Measurements from ENCODE around the gene GBA3. TPM values are rescaled to one million over a fixed set of nuclear protein-coding genes. Genes with fewer than 3 reads are reported as not detected.

The GBA3 gene
- total RNA-seq (under 1 TPM; 0.40 to 0.55 TPM), polyA plus RNA-seq (ENCODE audit: insufficient read length in 2 of 2) (under 1 TPM; 0.17 to 0.50 TPM)
- long read RNA-seq, donor 1, result 0 reads
- long read RNA-seq, donor 2, result 0 reads
- long read RNA-seq, donor 3, result 0 reads
- long read RNA-seq, donor 4, result 0 reads

GRCh38 chr4:22692736-22693135 is at the start of gene GBA3:
TSS of gene GBA3 (plus strand) at chr4:22692937.
- no peaks in the 10 kb centered on the region for H3K27me3 ChIP-seq (ENCODE audit: control insufficient read depth, insufficient read depth, low read length)
- WGBS (ENCODE audit: insufficient coverage), result no CpG with 5 or more reads among the region's 1 CpG
- no peaks in the 10 kb centered on the region for H3K4me1 ChIP-seq (ENCODE audit: control insufficient read depth, insufficient read depth, low read length)
- no peaks in the 10 kb centered on the region for H3K36me3 ChIP-seq (ENCODE audit: control insufficient read depth, insufficient read depth, low read length)
- no peaks in the 10 kb centered on the region for H3K9me3 ChIP-seq (ENCODE audit: control insufficient read depth, insufficient read depth, low read length)
- H3K27ac ChIP-seq (ENCODE audit: low read depth, low read length), result no peak within 1 kb of the TSS
- H3K4me3 ChIP-seq (ENCODE audit: low read depth, low read length), result no peak within 1 kb of the TSS
- DNase-seq (ENCODE audit: low read depth in 4 of 6, low spot score in 6 of 6), result no peak

DNA sequence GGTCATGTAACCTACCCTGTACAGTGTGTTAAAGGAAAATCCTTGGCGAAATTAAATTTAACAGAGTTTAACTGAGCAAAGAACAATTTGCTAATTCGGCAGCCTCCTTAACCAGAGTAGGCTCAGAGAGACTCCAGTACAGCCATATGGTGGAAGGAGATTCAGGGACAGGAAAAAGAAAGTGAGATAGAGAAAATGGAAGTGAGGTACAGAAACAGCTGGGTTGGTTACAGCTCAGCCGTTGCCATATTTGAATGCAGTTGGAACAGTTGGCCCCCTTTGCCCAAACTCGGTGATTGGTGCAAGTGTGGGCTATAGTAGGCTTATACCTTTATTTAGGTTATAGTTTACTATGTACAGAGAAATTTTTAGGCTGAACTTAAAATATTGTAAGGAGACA is 48.8 kb upstream of the GBA3 start:
- Histone ChIP-seq H3K9me3 (ENCODE audit: control insufficient read depth, insufficient read depth, low read length) (no peaks in the 10 kb centered on the region), H3K27ac (ENCODE audit: low read depth, low read length) (no peak overlapping the region), H3K36me3 (ENCODE audit: control insufficient read depth, insufficient read depth, low read length) (no peaks in the 10 kb centered on the region), H3K4me3 (ENCODE audit: low read depth, low read length) (no peak overlapping the region), H3K4me1 (ENCODE audit: control insufficient read depth, insufficient read depth, low read length) (no peaks in the 10 kb centered on the region), H3K27me3 (ENCODE audit: control insufficient read depth, insufficient read depth, low read length) (no peaks in the 10 kb centered on the region)
- 100% methylated on average over 3 of the region's 4 CpGs for WGBS (ENCODE audit: insufficient coverage)
- no peak for DNase-seq (ENCODE audit: low read depth in 4 of 6, low spot score in 6 of 6)

GRCh38 chr4:22645481-22646182 is 47.1 kb upstream of the GBA3 start:
- Histone ChIP-seq H3K27me3 (ENCODE audit: control insufficient read depth, insufficient read depth, low read length) (no peaks in the 10 kb centered on the region), H3K4me3 (ENCODE audit: low read depth, low read length) (no peak overlapping the region), H3K4me1 (ENCODE audit: control insufficient read depth, insufficient read depth, low read length) (no peaks in the 10 kb centered on the region), H3K9me3 (ENCODE audit: control insufficient read depth, insufficient read depth, low read length) (no peaks in the 10 kb centered on the region), H3K36me3 (ENCODE audit: control insufficient read depth, insufficient read depth, low read length) (no peaks in the 10 kb centered on the region), H3K27ac (ENCODE audit: low read depth, low read length) (no peak overlapping the region)
- no peak for DNase-seq (ENCODE audit: low read depth in 4 of 6, low spot score in 6 of 6)
- WGBS (ENCODE audit: insufficient coverage), result no CpG with 5 or more reads among the region's 1 CpG

DNA sequence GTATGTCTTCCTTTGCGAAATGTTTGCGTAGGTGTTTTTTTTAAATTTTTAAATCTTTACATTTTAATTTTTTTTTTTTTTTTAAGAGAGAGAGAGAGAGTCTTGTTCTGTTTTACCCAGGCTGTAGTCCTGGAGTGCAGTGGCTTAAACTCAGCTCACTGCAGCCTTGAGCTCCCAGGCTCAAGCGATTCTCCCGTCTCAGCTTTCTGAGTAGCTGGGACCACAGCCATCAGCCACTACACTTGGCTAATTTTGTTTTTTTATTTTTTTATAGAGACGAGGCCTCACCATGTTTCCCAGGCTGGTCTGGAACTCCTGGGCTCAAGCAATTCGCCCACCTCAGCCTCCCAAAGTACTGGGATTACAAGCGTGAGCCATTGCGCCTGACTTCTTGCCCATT is 43.7 kb upstream of the GBA3 start:
- Histone ChIP-seq H3K36me3 (ENCODE audit: control insufficient read depth, insufficient read depth, low read length) (no peaks in the 10 kb centered on the region), H3K27ac (ENCODE audit: low read depth, low read length) (no peak overlapping the region), H3K9me3 (ENCODE audit: control insufficient read depth, insufficient read depth, low read length) (no peaks in the 10 kb centered on the region), H3K27me3 (ENCODE audit: control insufficient read depth, insufficient read depth, low read length) (no peaks in the 10 kb centered on the region), H3K4me1 (ENCODE audit: control insufficient read depth, insufficient read depth, low read length) (no peaks in the 10 kb centered on the region), H3K4me3 (ENCODE audit: low read depth, low read length) (no peak overlapping the region)
- DNase-seq (ENCODE audit: low read depth in 4 of 6, low spot score in 6 of 6), result no peak
- 66% methylated on average over 3 of the region's 8 CpGs for WGBS (ENCODE audit: insufficient coverage)

- peak in 1 of 6 donors; percentile 28 for DNase-seq (ENCODE audit: low read depth in 4 of 6, low spot score in 6 of 6)
- Histone ChIP-seq H3K9me3 (ENCODE audit: control insufficient read depth, insufficient read depth, low read length) (no peaks in the 10 kb centered on the region), H3K27me3 (ENCODE audit: control insufficient read depth, insufficient read depth, low read length) (no peaks in the 10 kb centered on the region), H3K27ac (ENCODE audit: low read depth, low read length) (no peak overlapping the region), H3K36me3 (ENCODE audit: control insufficient read depth, insufficient read depth, low read length) (no peaks in the 10 kb centered on the region), H3K4me1 (ENCODE audit: control insufficient read depth, insufficient read depth, low read length) (no peaks in the 10 kb centered on the region), H3K4me3 (ENCODE audit: low read depth, low read length) (no peak overlapping the region)
Observed at GRCh38 chr4:22650771-22651170, 42.0 kb upstream of the GBA3 start.

DNA sequence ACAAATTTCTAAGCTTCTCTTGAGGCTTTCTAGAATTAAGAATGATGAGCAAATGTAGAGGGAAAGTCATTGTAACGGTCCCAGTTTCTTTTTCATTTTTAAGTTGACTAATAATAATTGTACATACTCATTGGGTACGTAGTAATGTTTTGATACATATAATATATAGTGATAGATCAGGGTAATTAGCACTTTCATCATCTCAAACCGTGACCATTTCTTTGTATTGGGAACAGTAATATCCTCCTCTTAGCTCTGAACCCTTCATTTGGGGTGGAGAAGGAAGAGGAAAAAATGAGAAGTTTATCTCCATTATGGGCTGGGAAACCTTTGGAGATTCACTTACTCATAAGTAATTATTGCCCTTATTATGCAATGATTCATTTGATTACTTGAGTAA is 39.0 kb upstream of the GBA3 start:
- no peak for DNase-seq (ENCODE audit: low read depth in 4 of 6, low spot score in 6 of 6)
- no peaks in the 10 kb centered on the region for H3K4me1 ChIP-seq (ENCODE audit: control insufficient read depth, insufficient read depth, low read length)
- H3K27me3 ChIP-seq (ENCODE audit: control insufficient read depth, insufficient read depth, low read length), result no peaks in the 10 kb centered on the region
- no peaks in the 10 kb centered on the region for H3K36me3 ChIP-seq (ENCODE audit: control insufficient read depth, insufficient read depth, low read length)
- no peak overlapping the region for H3K27ac ChIP-seq (ENCODE audit: low read depth, low read length)
- no peak overlapping the region for H3K4me3 ChIP-seq (ENCODE audit: low read depth, low read length)
- no CpG with 5 or more reads among the region's 3 CpGs for WGBS (ENCODE audit: insufficient coverage)
- no peaks in the 10 kb centered on the region for H3K9me3 ChIP-seq (ENCODE audit: control insufficient read depth, insufficient read depth, low read length)

- no peak for DNase-seq (ENCODE audit: low read depth in 4 of 6, low spot score in 6 of 6)
- 92% methylated on average over 2 of the region's 6 CpGs for WGBS (ENCODE audit: insufficient coverage)
- no peaks in the 10 kb centered on the region for H3K9me3 ChIP-seq (ENCODE audit: control insufficient read depth, insufficient read depth, low read length)
- H3K27ac ChIP-seq (ENCODE audit: low read depth, low read length), result no peak overlapping the region
- H3K4me1 ChIP-seq (ENCODE audit: control insufficient read depth, insufficient read depth, low read length), result no peaks in the 10 kb centered on the region
- H3K36me3 ChIP-seq (ENCODE audit: control insufficient read depth, insufficient read depth, low read length), result no peaks in the 10 kb centered on the region
- H3K27me3 ChIP-seq (ENCODE audit: control insufficient read depth, insufficient read depth, low read length), result no peaks in the 10 kb centered on the region
- H3K4me3 ChIP-seq (ENCODE audit: low read depth, low read length), result no peak overlapping the region
Observed at GRCh38 chr4:22661443-22661842, 31.3 kb upstream of the GBA3 start.

DNA sequence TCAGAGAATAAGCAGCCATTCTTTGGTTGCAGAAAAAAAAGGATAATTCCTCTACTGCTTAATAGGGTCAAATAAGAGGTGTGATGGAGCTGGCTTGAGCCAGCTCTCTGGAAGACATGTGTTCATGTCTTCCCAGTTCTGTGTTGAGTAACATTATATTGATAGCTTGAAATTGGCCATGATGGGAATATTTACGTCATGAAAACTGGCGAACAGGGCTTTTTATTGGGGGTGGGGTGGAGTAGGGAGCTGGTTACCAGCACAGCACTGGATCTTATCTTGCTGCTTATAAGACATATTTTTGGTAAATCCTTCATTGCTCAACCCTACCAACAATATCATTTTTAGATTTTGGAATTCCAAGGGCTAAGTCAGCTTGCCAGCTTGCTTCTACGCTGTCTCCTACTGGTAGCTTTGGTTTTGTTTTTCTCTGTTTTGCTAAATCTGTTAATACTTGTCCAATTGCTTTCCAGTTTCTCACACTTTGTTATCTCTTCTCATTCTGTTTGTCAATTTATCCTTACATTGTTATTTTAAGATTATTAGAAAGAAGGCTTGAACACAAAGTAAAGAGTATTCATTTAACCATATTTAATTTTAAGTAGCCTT is 25.3 kb upstream of the GBA3 start:
- DNase-seq (ENCODE audit: low read depth in 4 of 6, low spot score in 6 of 6), result no peak
- WGBS (ENCODE audit: insufficient coverage), result no CpG with 5 or more reads among the region's 3 CpGs
- Histone ChIP-seq H3K4me3 (ENCODE audit: low read depth, low read length) (no peak overlapping the region), H3K27ac (ENCODE audit: low read depth, low read length) (no peak overlapping the region), H3K4me1 (ENCODE audit: control insufficient read depth, insufficient read depth, low read length) (no peaks in the 10 kb centered on the region), H3K9me3 (ENCODE audit: control insufficient read depth, insufficient read depth, low read length) (no peaks in the 10 kb centered on the region), H3K27me3 (ENCODE audit: control insufficient read depth, insufficient read depth, low read length) (no peaks in the 10 kb centered on the region), H3K36me3 (ENCODE audit: control insufficient read depth, insufficient read depth, low read length) (no peaks in the 10 kb centered on the region)

- no peaks in the 10 kb centered on the region for H3K9me3 ChIP-seq (ENCODE audit: control insufficient read depth, insufficient read depth, low read length)
- H3K4me3 ChIP-seq (ENCODE audit: low read depth, low read length), result no peak overlapping the region
- H3K27ac ChIP-seq (ENCODE audit: low read depth, low read length), result peak overlapping the region; percentile 15
- no peaks in the 10 kb centered on the region for H3K36me3 ChIP-seq (ENCODE audit: control insufficient read depth, insufficient read depth, low read length)
- no peaks in the 10 kb centered on the region for H3K27me3 ChIP-seq (ENCODE audit: control insufficient read depth, insufficient read depth, low read length)
- DNase-seq (ENCODE audit: low read depth in 4 of 6, low spot score in 6 of 6), result peak in 1 of 6 donors; percentile 18
- H3K4me1 ChIP-seq (ENCODE audit: control insufficient read depth, insufficient read depth, low read length), result no peaks in the 10 kb centered on the region
Observed at GRCh38 chr4:22668301-22668700, 24.4 kb upstream of the GBA3 start.

DNA sequence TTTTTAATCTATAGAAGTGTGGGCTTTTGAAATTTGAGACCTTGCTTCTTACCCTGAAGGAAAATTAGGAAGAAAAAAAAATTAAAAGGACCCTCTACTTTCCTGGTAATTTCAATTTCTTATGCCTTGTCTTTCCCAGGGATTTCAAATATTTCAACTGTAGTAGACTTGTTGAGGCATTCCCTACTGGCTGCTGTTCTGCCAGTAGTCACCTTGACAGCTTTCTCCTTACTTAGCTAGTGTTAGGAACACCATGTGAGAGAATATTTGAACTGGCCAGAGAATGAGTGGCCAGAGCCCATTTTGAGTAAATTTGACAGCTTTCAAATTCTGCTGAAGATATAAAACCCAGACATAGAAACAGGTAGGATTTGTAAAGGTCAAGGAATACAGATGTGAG is 24.0 kb upstream of the GBA3 start:
- H3K4me3 ChIP-seq (ENCODE audit: low read depth, low read length), result no peak overlapping the region
- no peaks in the 10 kb centered on the region for H3K4me1 ChIP-seq (ENCODE audit: control insufficient read depth, insufficient read depth, low read length)
- H3K27me3 ChIP-seq (ENCODE audit: control insufficient read depth, insufficient read depth, low read length), result no peaks in the 10 kb centered on the region
- no peaks in the 10 kb centered on the region for H3K36me3 ChIP-seq (ENCODE audit: control insufficient read depth, insufficient read depth, low read length)
- H3K27ac ChIP-seq (ENCODE audit: low read depth, low read length), result peak overlapping the region; percentile 15
- no peak for DNase-seq (ENCODE audit: low read depth in 4 of 6, low spot score in 6 of 6)
- no peaks in the 10 kb centered on the region for H3K9me3 ChIP-seq (ENCODE audit: control insufficient read depth, insufficient read depth, low read length)
